HEK293 (cell line): ENCODE results near the gene LARP1.

Experiments used
- CTCF ChIA-PET: fragments of 350-600 bp; formaldehyde crosslinking; extraction: SDS; loops from one replicate; lab custom pipeline; 2021; ENCODE audit warnings: antibody characterized with exemption; lab: Yijun Ruan, JAX
- POLR2A ChIA-PET: fragments of 300-600 bp; formaldehyde crosslinking; extraction: SDS; loops from one replicate; lab custom pipeline; 2020; ENCODE audit warnings: antibody characterized with exemption, inconsistent platforms; lab: Yijun Ruan, JAX
- H3K27ac ChIP-seq: fragments of 200-500 bp; sonication (Bioruptor generic); 2 replicates; pipeline ENCODE4 v1.5.1; 2014; ENCODE audit warnings: low read depth, low read length, control low read depth, inconsistent platforms; ENCODE audit errors: extremely low read depth
- H3K36me3 ChIP-seq, 2 experiments: fragments of 200-500 bp in 1 of 2; sonication (Bioruptor generic) in 1 of 2; 1 replicate in 1 of 2; 2 replicates in 1 of 2; pipeline ENCODE4 v1.5.1; 2014 to 2017; ENCODE audit warnings: inconsistent platforms in 2 of 2, low read length in 2 of 2; ENCODE audit not compliant: control insufficient read depth in 2 of 2, insufficient read depth in 1 of 2
- H3K4me1 ChIP-seq: fragments of 200-500 bp; sonication (Bioruptor generic); 2 replicates; pipeline ENCODE4 v1.5.1; 2014; ENCODE audit warnings: mild to moderate bottlenecking, low read length, inconsistent platforms; ENCODE audit not compliant: control insufficient read depth, insufficient read depth
- H3K4me3 ChIP-seq: 2 replicates; pipeline ENCODE4 v1.5.1; 2011; ENCODE audit warnings: low read depth, mild to moderate bottlenecking, control low read depth, low read length, moderate library complexity
- H3K9me3 ChIP-seq: fragments of 200-500 bp; sonication (Bioruptor generic); 2 replicates; pipeline ENCODE4 v1.5.1; 2014; ENCODE audit warnings: low read depth, low read length, inconsistent platforms; ENCODE audit not compliant: control insufficient read depth, insufficient read depth
- GLIS2 ChIP-seq: fragments of 450-650 bp; formaldehyde crosslinking; IDR thresholded peaks from 2 replicates; pipeline ENCODE4 v1.5.1; 2016; ENCODE audit warnings: missing biosample characterization, missing genetic modification characterization
- YY2 ChIP-seq: fragments of 450-650 bp; formaldehyde crosslinking; IDR thresholded peaks from 2 replicates; pipeline ENCODE4 v1.5.1; 2016; ENCODE audit warnings: missing biosample characterization, missing genetic modification characterization
- ZBTB8A ChIP-seq: fragments of 450-650 bp; formaldehyde crosslinking; IDR thresholded peaks from 2 replicates; pipeline ENCODE4 v1.5.1; 2016; ENCODE audit warnings: missing biosample characterization, missing genetic modification characterization
- ZFP3 ChIP-seq: fragments of 450-650 bp; formaldehyde crosslinking; IDR thresholded peaks from 2 replicates; pipeline ENCODE4 v1.5.1; 2016; ENCODE audit warnings: low read depth, missing biosample characterization, missing genetic modification characterization
- ZNF114 ChIP-seq: fragments of 450-650 bp; formaldehyde crosslinking; IDR thresholded peaks from 2 replicates; pipeline ENCODE4 v1.5.0; 2017; ENCODE audit warnings: missing biosample characterization, missing genetic modification characterization
- ZNF18 ChIP-seq: fragments of 450-650 bp; formaldehyde crosslinking; IDR thresholded peaks from 2 replicates; pipeline ENCODE4 v1.5.1; 2016; ENCODE audit warnings: missing biosample characterization, missing genetic modification characterization
- ZNF184 ChIP-seq: fragments of 450-650 bp; IDR thresholded peaks from 2 replicates; pipeline ENCODE4 v1.5.1; 2018; ENCODE audit warnings: missing biosample characterization, mild to moderate bottlenecking, missing genetic modification characterization
- ZNF214 ChIP-seq: fragments of 450-650 bp; formaldehyde crosslinking; IDR thresholded peaks from 2 replicates; pipeline ENCODE4 v1.5.1; 2017; ENCODE audit warnings: missing biosample characterization, mild to moderate bottlenecking, missing genetic modification characterization, borderline replicate concordance
- ZNF223 ChIP-seq: fragments of 450-650 bp; formaldehyde crosslinking; IDR thresholded peaks from 2 replicates; pipeline ENCODE4 v1.5.1; 2016; ENCODE audit warnings: missing biosample characterization, missing genetic modification characterization
- ZNF266 ChIP-seq: fragments of 450-650 bp; formaldehyde crosslinking; IDR thresholded peaks from 2 replicates; pipeline ENCODE4 v1.5.1; 2016; ENCODE audit warnings: missing biosample characterization, missing genetic modification characterization, low read depth
- ZNF311 ChIP-seq: fragments of 450-650 bp; formaldehyde crosslinking; IDR thresholded peaks from 2 replicates; pipeline ENCODE4 v1.5.1; 2017; ENCODE audit warnings: missing biosample characterization, missing genetic modification characterization, borderline replicate concordance
- ZNF391 ChIP-seq: fragments of 450-650 bp; formaldehyde crosslinking; IDR thresholded peaks from 2 replicates; pipeline ENCODE4 v1.5.1; 2016; ENCODE audit warnings: low read depth, missing biosample characterization, missing genetic modification characterization, borderline replicate concordance
- ZNF433 ChIP-seq: fragments of 450-650 bp; formaldehyde crosslinking; IDR thresholded peaks from 2 replicates; pipeline ENCODE4 v1.5.1; 2016; ENCODE audit warnings: missing biosample characterization, missing genetic modification characterization, low read depth
- ZNF510 ChIP-seq: fragments of 450-650 bp; formaldehyde crosslinking; IDR thresholded peaks from 2 replicates; pipeline ENCODE4 v1.5.1; 2018; ENCODE audit warnings: mild to moderate bottlenecking, missing genetic modification characterization, missing biosample characterization; ENCODE audit not compliant: insufficient replicate concordance
- ZNF521 ChIP-seq: fragments of 450-650 bp; formaldehyde crosslinking; IDR thresholded peaks from 2 replicates; pipeline ENCODE4 v1.5.1; 2017; ENCODE audit warnings: missing biosample characterization, mild to moderate bottlenecking, missing genetic modification characterization
- ZNF624 ChIP-seq: fragments of 450-650 bp; formaldehyde crosslinking; IDR thresholded peaks from 2 replicates; pipeline ENCODE4 v1.5.1; 2017; ENCODE audit warnings: missing biosample characterization, missing genetic modification characterization
- ZNF830 ChIP-seq: fragments of 450-650 bp; IDR thresholded peaks from 2 replicates; pipeline ENCODE4 v1.5.0; 2018; ENCODE audit warnings: missing biosample characterization, missing genetic modification characterization, low read depth, mild to moderate bottlenecking, moderate library complexity
- TF ChIP-seq, protein P1 (sequence below): fragments of 450-650 bp; IDR thresholded peaks from 2 replicates; pipeline ENCODE4 v1.5.1; 2018; ENCODE audit warnings: missing biosample characterization, mild to moderate bottlenecking, missing genetic modification characterization
- TF ChIP-seq, protein P2 (sequence below): fragments of 450-650 bp; formaldehyde crosslinking; IDR thresholded peaks from 2 replicates; pipeline ENCODE4 v1.5.1; 2016; ENCODE audit warnings: missing biosample characterization, missing genetic modification characterization

The LARP1 gene

DNA sequence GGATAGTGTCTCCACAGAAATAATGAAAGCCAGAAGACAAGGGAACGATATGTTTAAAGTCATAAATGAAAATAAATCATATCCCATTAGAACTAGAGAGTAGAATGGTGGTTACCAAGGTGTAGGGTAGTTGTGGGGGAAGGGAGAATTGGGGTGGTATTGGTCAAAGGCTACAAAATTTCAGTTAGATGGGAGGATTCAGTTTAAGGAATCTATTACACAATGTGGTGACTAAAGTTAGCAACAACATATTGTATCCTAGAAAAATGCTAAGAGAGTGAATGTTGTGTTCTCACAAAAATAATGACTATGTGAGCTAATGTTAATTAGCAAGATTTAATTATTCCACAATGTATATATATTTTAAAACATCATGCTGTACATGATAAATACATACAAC is 27.8 kb upstream of the LARP1 start:
- Histone ChIP-seq H3K9me3 (no peaks in the 10 kb centered on the region), H3K4me3 (no peak overlapping the region), H3K27ac (no peak overlapping the region), H3K4me1 (no peaks in the 10 kb centered on the region), H3K36me3 (no peaks in the 10 kb centered on the region)
- ChIA-PET POLR2A (interaction anchor here (0.6 kb wide), 1 partner anchor 24 kb away, joined by 3 read pairs; no protein-coding TSS in a partner anchor), CTCF (no interaction called here)
- TF ChIP-seq ZNF184 (tag by site-specific recombination) (no peak), ZNF214 (tag by site-specific recombination) (no peak), ZNF433 (tag by site-specific recombination) (no peak), ZNF391 (tag by site-specific recombination) (no peak), ZNF266 (no peak), ZFP3 (tag by site-specific recombination) (no peak), ZNF223 (tag by site-specific recombination) (no peak), ZNF624 (tag by site-specific recombination) (no peak), ZNF114 (tag by site-specific recombination) (no peak), YY2 (tag by site-specific recombination) (no peak), ZNF510 (no peak), ZBTB8A (tag by site-specific recombination) (no peak), ZNF830 (tag by site-specific recombination) (no peak)

DNA sequence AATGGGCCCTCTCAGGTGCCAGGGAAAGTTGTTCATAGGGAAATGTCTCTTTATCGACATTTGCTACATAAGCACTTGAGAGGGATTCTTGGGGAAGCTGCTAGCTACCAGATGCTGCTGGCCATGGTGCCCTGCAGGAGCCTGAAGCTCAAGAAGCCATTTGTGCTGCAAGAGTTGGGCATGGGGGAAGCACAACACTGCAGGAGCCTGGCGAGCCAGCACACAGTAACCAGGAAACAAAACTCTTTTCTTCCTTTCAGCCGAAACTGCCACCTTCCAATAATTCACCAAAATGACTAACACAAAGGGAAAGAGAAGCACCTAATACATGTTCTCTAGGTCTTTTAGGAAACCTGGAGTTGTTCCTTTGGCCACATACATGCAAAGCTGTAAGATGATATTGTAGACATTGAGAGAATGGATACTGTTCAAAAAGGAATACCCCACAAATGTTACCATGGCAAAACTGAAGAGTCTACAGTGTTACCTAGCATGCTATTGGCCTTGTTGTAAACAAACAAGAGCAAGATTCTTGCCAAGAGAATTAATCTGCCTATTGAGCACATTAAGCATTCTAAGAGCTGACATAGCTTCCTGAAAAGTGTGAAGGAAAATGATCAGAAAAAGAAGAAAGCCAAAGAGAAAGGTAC is 26.1 kb upstream of the LARP1 start:
- POLR2A ChIA-PET: no interaction called here
- TF ChIP-seq, protein P1, sequence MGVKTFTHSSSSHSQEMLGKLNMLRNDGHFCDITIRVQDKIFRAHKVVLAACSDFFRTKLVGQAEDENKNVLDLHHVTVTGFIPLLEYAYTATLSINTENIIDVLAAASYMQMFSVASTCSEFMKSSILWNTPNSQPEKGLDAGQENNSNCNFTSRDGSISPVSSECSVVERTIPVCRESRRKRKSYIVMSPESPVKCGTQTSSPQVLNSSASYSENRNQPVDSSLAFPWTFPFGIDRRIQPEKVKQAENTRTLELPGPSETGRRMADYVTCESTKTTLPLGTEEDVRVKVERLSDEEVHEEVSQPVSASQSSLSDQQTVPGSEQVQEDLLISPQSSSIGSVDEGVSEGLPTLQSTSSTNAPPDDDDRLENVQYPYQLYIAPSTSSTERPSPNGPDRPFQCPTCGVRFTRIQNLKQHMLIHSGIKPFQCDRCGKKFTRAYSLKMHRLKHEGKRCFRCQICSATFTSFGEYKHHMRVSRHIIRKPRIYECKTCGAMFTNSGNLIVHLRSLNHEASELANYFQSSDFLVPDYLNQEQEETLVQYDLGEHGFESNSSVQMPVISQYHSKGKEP (tag by site-specific recombination): no peak
- TF ChIP-seq ZNF18 (no peak), ZNF311 (no peak), ZNF521 (tag by site-specific recombination) (no peak), GLIS2 (tag by site-specific recombination) (no peak)
- TF ChIP-seq, protein P2, sequence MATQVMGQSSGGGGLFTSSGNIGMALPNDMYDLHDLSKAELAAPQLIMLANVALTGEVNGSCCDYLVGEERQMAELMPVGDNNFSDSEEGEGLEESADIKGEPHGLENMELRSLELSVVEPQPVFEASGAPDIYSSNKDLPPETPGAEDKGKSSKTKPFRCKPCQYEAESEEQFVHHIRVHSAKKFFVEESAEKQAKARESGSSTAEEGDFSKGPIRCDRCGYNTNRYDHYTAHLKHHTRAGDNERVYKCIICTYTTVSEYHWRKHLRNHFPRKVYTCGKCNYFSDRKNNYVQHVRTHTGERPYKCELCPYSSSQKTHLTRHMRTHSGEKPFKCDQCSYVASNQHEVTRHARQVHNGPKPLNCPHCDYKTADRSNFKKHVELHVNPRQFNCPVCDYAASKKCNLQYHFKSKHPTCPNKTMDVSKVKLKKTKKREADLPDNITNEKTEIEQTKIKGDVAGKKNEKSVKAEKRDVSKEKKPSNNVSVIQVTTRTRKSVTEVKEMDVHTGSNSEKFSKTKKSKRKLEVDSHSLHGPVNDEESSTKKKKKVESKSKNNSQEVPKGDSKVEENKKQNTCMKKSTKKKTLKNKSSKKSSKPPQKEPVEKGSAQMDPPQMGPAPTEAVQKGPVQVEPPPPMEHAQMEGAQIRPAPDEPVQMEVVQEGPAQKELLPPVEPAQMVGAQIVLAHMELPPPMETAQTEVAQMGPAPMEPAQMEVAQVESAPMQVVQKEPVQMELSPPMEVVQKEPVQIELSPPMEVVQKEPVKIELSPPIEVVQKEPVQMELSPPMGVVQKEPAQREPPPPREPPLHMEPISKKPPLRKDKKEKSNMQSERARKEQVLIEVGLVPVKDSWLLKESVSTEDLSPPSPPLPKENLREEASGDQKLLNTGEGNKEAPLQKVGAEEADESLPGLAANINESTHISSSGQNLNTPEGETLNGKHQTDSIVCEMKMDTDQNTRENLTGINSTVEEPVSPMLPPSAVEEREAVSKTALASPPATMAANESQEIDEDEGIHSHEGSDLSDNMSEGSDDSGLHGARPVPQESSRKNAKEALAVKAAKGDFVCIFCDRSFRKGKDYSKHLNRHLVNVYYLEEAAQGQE: peak; percentile 59
- no peak overlapping the region for H3K4me3 ChIP-seq
- no peak overlapping the region for H3K27ac ChIP-seq
- CTCF ChIA-PET: interaction anchor here (0.5 to 0.9 kb wide), 3 partner anchors 10 to 1225 kb away, joined by 3 read pairs; no protein-coding TSS in a partner anchor
- H3K9me3 ChIP-seq: no peaks in the 10 kb centered on the region
- no peaks in the 10 kb centered on the region for H3K4me1 ChIP-seq
- H3K36me3 ChIP-seq: no peaks in the 10 kb centered on the region
